Hindlimb muscle (tissue), 1 donor: ENCODE data around the gene NPNT. TPM values are rescaled to one million over a fixed set of nuclear protein-coding genes. Genes with fewer than 3 reads are reported as not detected.
A peak's percentile ranks its signal among the peaks of the same experiment; 100 is the strongest.

Experiments used
- DNase-seq: peaks from one replicate; pipeline ENCODE4 v3.0.0-alpha.2; 2013
- polyA plus RNA-seq: library from polyadenylated mRNA; unstranded; fragments of 120-200 nt; gene quantifications from one replicate; pipeline ENCODE4 v1.2.1, GENCODE V29; 2013; ENCODE audit not compliant: insufficient read length

NPNT gene
- polyA plus RNA-seq, 1 donor: 143 TPM

DNA sequence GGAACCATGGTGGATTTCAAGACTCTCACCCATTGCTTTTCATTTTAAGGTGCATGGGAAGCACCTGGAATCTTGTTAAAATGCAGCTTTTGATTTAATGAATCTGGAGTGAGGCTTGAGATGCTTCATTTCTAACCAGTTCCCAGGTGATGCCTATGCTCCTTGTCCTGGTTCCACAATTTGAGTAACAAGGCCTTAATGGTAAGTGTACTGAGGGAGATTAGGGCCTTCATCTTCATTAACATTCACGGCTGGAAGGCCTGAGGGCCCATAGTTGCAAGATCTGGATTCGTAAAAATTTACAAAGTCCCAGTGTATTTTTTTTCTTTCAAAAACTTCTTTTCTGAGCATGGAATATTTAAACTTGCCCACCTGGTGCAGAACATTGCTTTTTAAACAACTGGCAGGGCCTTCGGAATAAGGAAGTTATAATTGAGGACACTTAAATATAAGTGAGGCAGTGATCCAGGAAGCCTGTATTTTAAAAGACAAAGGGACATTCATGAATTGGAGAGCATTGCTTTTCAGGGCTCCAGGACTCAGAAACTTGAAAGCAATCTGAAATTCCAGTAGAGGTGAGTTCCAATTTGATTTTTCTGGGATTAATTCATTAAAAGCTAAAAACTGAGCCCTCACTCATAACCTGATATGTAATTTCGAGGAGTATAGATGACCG, 77.8 kb downstream of the NPNT start:
- DNase-seq: no peak

DNA sequence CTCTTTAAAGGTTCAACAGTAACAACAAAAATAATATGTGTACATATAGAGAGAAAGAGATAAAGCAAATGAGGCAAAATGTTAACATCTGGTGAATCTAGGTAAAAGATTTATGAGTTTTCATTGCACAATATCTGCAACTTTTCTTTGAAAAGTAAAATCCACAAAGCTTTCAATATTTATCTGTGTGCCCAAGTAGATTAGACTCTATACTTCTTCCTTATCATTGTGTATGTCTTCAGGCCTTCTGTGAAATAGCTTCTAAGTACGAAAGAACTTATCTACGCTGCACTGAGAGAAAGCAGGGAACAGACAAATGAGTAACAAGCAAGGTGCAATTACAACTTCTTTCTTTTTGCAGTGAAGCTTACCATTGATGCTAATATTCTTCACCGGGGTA, 81.6 kb downstream of the NPNT start:
- no peak for DNase-seq

DNA sequence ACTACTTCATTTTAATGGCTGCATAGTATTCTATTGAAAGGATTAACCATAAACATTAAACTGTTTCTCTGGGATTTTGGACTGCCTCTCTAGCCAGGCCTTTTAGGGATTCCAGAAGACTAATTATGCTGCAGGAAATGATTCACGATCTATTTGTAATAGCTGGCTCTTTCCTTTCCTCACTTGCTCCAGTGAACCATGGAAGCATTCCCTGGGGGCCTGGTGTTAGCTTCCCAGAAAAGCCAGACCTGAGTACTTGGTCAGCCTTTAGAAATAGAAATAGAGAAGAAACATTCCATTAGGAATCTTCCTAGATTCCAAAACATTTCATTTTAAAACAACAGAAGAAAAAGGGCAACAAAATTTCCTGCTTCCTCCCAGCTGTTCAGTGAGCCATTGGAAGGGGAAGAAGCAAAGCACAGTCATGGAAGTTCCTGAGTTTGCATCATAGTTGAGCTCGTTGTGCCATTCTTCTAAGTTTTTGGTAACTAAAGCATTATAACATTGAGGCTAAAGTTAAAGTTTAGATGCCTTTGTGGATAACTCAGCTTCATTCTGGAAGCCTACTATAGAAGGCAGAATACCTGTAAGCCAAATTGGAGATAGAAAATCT, 83.5 kb downstream of the NPNT start:
- DNase-seq: no peak

DNA sequence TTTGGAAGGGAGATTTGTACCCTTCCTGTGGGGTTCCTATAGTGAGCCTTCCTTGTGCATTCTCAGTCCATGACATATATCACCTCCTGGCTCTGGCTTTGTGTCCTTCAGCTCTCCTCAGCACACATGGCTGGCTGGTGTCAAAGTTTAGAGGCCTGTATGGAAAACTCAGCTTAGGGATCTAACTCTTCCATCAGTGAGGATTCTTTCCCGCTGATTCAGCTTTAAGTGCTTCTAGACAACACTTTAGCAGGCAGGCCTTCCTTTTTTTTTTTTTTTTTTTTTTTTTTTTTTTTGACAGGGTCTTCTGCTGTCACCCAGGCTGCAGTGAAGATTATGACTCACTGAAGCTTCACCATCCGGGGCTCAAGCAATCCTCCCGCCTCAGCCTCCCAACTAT, 84.2 kb downstream of the NPNT start:
- no peak for DNase-seq

DNA sequence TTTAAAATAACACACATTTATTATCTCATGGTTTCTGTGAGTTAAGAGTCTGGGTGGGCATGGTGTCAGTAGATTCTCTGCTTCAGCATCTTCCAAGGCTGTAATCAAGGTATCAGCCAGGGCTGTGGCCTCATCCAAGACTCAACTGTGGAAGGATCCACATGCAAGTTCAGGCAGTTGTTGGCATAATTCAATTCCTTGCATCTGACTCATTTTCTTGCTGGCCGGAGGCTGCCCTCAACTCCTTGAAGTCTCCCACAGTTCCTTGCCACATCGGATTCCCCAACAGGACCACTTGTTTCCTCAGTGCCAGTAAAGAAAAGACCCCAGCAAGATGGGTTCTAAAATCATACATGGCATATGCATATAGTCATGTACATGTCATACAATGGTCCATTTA, 93.4 kb downstream of the NPNT start:
- DNase-seq: no peak

DNA sequence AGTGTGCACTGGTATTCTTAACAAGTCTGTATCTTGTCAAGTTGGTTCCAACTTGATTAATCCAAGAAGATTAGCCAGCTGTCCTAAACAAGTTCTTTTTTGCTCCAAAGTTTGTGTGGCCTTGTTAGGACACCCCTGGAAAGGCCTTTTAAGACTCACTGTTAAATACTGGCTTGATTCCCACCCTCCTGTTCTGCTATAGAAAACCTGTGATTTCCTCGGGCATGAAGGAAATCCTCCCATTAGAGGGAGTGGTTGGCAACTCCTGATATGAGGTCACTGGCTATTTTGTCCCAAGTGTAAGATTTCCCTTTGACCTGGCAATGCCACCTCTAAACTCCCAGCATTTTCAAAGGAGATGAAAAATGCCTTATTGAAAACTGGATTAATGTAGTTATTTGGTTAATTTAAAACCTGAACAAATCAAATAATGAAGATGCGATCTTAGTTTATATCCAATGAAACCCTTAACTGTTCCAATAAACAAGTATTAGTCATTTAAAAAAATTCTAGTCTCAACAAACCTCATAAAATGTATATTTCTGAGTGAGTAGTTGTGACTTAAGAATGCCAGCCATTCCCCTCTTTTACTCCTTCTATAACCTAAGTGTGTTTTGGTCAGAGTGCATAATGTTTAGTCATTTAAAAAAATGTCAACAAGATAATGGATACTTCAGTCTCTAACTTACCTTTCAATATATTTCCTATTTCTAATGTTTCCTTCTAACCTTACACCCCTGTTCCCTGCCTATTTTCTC, 94.4 kb downstream of the NPNT start:
- DNase-seq: no peak

DNA sequence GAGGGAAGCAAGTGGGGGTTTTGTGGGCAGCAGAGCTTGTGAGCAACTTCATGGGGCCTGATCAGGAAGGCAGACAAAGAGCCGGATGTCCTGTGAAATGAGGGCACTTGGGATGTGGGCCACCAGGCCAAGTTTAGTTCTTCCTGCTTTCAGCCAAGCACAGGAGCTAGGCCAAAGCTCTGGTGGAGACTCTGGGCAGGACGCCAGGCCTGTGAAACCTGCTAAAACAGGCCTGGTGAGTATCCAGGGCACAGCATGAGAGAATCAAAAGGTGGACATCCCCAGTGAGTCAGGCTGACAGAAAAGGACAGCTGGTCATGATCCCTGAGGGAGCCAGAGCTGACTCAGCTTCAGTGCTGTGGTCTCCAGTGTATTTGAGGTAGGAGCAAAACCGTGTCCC, 95.7 kb downstream of the NPNT start:
- peak; percentile 42 for DNase-seq

DNA sequence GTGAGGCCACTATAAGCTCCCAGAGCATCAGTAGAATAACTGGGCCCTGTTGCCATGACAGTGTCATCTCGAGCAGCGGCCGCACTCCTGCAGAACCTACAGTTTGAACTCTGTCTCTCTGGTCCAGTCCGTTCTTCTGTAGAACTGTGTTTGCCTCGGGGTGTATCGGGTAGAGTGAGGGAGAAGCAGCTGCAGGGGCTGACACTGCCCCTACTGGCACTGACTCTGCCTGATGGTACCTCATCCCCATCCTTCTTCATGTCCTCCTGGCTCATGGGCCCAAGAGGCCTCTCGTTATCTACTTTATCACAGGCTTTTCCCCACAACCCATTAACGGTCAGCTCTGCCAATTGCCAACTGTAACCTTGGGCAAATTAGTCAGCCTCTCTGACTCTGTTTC, 96.5 kb downstream of the NPNT start:
- DNase-seq: no peak

DNA sequence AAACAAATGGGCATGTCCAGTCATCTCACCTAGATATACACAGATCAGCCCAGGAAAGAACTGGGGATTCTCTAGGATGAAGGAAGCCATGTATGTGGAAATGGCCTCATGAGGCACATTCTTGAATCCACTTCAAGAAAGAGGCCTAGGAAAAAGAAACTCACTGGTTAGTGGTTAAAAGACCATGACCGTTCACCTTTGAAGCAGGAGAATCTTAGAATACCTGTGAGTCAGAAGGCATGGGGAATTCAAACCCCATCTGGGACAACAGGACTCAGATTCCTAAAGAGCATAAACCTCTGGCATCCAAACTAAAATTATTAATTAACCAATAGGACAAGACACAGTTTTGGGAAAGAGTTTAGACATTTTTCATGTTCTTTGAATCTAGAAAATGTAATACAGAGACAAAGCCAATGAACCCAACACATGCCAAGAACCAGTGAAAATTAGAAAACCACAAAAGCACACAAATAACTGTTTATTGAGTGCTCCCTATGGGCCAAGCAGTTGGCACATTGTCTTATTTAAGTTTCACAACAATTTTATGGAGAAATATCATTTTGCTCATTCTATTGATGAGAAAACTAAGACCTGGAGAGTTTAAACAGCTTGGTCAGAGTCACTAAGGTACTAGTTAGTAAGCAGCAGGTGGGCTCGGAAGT, 97.5 kb downstream of the NPNT start:
- no peak for DNase-seq

DNA sequence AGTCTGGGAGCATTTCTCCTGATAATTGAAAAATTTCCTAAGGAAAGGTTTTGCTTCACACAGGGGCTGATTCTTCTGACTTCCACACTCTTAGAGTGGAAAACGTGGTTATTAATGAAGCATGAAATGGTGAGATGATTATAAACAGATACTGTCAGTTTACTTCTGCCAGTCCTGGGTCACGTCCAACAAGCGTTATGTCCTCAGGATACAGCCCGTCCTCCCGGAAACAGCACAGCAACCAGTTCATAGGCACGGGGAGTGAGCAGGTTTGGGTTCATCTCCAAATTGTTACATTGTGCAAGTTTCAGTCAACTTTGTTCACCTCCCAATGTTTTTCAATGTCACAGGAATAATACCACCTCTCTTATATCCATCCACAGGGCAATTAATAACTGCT, 98.8 kb downstream of the NPNT start:
- DNase-seq: no peak

DNA sequence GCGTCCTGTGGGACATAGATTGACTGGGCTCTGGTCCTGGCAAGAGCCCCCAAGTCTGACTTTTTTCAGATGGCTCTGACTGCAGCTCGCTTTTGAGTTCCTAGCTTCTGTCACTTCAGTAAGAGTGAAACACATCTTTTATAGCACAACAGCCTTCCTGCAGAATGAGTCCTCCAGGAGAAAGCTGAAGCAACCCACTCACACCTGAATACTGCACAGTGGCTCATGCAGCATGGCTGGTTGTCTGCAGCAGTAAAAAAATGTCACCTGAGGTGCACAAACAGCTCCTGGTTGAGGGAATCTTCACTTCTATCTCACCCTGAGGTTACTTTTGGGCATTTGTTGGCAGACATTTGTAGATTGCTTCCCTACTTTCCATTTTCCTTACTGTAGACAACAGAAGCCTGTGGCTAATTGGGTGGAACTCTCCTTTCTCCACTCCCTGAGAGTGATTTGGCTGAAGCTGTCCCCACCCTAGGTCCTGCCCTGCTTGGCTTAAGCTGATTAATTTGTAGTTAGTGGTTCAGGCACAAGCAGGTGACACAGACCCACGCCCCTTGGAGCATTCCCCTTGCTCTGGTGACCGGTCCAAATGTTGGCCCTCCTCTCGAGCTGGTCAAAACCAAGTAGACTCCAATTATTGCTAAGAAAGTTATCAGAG, 99.7 kb downstream of the NPNT start:
- DNase-seq: no peak

DNA sequence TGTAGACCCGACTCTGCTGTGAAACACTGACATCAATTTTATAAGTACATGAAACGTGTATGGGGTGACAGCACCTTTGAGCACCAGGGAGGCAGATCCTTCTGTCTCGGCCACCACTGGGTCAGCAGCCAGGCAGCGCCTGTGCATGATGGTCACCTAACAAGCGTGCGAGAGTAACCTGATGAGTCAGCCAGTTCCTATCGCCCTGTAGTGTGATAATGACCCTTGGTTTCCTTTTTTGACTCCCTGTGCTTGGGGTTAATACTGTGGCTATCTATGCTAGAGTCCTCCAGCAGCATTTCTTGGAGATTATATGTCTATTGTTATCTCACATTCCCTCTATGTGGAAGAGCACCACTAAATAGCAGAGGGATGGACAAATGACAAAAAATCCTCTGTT, 101.6 kb downstream of the NPNT start:
- DNase-seq: no peak

DNA sequence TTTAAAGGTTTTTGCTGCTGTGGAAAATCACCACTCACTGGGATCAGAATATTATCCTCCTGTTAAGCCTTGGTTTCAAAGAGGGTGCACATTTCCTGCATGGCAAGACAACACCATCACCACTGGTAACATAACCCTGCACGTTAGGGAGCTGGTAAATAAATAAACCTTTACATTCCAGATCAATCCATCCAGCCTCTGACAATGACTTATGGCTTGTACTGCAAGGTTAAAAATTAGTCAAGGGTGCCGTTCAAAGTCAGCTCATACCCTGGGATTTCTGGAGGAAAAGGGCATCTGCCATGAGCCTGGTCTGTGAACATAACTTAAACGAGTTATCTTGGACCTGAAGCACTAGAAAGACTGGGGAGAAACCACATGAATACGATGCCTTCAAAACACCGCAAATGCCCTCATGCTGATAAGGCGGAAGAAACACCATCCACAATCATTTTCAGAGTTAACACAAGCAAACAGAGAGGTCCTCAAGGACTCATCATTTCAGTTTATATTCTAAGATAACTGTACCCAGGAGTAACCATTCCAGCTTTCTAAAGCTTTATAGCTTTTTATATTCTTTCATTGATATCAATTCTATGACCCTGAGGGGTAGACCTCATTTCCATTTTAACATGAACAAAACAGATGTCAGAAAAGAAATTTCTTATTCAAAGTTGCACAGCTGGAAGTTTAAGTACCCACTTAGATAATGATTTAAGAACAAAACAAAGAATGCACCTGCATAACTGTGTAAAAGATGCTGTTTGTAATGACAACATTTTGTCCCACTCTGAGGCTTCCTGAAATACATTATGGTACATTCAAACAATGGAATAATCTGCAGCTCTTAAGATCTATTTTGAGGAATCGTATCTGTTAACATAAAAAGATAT, 103.1 kb downstream of the NPNT start:
- DNase-seq: no peak

DNA sequence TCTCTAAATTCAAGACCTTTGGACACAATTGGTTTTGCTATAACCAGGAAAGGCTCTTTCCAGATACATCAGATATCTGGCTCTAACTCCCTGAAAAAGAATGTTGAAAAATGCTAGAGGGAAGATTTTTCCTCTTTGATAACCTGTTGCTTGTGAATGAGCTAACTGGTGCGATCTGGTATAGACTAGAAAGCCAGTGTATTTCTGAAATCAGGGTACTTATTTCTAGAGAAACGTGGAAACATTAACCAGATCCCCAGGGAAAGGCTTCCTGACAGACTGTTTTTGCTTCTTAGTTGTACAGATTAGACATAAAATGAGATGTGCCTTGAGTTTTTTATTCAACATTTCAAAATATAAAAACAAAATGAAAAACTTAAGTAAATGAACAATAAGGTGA, 107.7 kb downstream of the NPNT start:
- no peak for DNase-seq

DNA sequence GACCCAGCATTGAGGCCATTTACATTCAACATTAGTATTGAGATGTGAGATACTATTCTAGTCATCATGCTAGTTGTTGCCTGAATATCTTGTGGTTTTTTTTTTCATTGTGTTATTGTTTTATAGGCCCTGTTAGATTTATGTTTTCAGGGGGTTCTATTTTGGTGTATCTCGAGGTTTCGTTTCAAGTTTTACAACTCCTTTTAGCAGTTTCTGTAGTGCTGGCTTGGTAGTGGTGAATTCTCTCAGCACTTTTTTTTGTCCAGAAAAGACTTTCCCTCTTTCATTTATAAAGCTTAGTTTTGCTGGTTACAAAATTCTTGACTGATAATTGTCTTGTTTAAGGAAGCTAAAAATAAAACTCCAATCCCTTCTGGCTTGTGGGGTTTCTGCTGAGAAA, 115.5 kb downstream of the NPNT start:
- no peak for DNase-seq

DNA sequence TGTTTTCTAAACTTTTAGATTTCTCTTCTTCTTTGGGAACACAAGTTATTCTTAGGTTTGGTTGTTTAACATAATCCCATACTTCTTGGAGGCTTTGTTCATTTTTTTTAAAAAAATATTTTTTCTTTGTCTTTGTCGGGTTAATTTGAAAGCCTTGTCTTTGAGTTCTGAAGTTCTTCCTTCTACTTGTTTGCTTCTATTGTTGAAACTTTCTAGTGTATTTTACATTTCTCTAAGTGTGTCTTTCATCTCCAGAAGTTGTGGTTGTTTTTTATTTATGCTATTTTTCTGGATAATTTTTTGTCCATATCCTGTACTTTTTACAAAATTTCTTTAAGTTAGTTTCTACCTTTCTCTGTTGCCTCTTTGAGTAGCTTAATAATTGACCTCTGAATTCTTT, 116.1 kb downstream of the NPNT start:
- DNase-seq: no peak

DNA sequence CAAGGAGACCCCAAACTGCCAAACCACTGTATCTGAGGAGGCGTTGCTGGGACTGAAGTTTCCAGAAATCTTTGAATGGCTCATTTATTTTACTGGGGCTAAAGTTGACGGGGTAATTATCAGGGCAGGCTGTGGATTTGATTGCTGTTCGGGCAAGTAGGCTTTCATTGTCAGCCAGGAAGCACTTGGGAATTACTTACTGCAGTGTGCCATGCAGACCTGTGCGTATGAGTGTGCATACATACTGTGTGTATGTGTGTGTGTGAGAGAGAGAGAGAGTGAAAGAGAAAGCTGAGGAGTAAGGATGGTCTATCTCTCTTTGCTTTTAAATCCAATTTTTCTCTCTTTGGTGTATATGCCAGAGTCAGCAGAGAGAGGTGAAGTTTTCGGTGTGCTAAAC, 122.7 kb downstream of the NPNT start:
- DNase-seq: no peak

DNA sequence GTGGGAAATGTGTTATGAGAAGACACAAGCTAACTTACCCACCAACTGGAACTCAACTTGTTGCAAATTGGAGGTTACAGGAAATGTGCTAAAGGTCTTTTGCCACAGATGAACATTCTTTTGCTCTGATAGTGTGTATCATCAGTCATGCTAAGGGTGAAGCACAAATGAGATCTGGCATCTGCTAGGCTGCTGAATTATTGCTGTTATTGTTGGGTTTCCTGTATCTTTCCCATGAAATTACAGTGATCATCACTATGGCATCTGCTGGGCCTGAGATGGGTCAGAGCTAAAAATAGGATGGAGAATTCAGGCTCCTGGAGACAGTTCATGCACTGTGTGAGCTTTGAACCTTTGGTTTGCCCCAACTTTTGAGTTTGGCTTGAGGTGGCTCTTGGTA, 124.5 kb downstream of the NPNT start:
- DNase-seq: no peak
